ENCODE measurements around the gene NXN. TPM values are rescaled to one million over a fixed set of nuclear protein-coding genes. Genes with fewer than 3 reads are reported as not detected.
A peak's percentile ranks its signal among the peaks of the same experiment; 100 is the strongest.

The NXN gene
- total and polyA plus RNA-seq, 9 donors = 5.5 to 34.8 (median 28.4) TPM

DNA sequence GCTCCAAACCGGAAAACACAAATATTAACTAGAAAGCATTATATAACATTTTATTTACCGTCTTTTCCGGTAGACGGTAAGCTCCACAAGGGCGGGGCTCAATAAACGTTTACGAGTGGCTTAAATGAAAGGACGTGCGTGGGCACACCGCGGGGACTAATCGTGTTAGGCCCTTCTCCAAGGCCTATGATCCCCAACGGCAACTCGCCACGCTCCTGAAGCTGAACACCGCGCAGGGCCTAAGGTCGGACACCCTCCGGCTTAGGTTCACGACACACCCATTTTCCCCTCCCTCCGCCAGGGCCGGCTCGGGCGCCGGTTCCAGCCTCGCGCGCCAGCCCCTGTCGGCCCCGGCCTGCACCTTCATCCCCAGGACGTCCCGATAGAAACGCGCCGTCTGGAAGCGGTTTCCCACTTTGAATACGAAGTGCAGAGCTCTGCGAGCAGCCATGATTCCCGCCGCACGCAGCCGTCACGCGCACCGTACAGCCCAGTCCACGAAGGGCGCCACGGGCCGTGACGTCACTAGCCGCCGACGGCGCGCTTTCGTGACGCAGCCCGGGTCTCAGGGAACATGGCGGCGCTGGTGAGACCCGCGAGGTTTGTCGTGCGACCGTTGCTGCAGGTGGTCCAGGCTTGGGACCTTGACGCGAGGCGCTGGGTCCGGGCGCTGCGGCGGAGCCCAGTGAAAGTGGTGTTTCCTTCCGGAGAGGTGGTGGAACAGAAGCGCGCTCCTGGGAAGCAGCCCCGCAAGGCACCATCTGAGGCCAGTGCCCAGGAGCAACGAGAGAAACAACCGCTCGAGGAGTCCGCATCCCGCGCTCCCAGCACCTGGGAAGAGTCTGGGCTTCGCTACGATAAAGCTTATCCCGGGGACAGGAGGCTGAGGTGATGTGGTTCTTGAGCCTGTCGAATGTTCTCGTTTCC is 197.5 kb downstream of the NXN start, which contains the start of the genes GLOD4 and MRM3:
TSS of gene GLOD4 (minus strand) at position 476 of the 927 bp plus-strand sequence. CDS start at position 451, 25 bp downstream.
TSS of gene MRM3 (plus strand) at position 549 of the 927 bp plus-strand sequence. CDS start at position 575, 26 bp downstream.
- H3K27ac ChIP-seq = peak within 1 kb of the TSS; percentile 46 to 64
- intact Hi-C loops (cut with DNase I) = loop anchor here in 1 of 4 donors (5.0 kb wide), 1 partner anchor 200 kb away; no protein-coding TSS in a partner anchor
- 0 to 1% (median 0%) methylated on average over 34 to 87 of the region's 87 CpGs for WGBS, 3 donors
- no peaks in the 10 kb centered on the region for H3K36me3 ChIP-seq
- H3K4me3 ChIP-seq = peak within 1 kb of the TSS; percentile 78
- peaks cover 2% of the 10 kb centered on the region for H3K4me1 ChIP-seq (ENCODE audit: insufficient read depth)
- H3K9me3 ChIP-seq = no peaks in the 10 kb centered on the region
- no peaks in the 10 kb centered on the region for H3K27me3 ChIP-seq
- TF ChIP-seq EP300 (IDR thresholded peaks at IDR 0.05) (no peak), POLR2A (IDR thresholded peaks at IDR 0.05) (peak; percentile 82)
- TF ChIP-seq, protein P1, sequence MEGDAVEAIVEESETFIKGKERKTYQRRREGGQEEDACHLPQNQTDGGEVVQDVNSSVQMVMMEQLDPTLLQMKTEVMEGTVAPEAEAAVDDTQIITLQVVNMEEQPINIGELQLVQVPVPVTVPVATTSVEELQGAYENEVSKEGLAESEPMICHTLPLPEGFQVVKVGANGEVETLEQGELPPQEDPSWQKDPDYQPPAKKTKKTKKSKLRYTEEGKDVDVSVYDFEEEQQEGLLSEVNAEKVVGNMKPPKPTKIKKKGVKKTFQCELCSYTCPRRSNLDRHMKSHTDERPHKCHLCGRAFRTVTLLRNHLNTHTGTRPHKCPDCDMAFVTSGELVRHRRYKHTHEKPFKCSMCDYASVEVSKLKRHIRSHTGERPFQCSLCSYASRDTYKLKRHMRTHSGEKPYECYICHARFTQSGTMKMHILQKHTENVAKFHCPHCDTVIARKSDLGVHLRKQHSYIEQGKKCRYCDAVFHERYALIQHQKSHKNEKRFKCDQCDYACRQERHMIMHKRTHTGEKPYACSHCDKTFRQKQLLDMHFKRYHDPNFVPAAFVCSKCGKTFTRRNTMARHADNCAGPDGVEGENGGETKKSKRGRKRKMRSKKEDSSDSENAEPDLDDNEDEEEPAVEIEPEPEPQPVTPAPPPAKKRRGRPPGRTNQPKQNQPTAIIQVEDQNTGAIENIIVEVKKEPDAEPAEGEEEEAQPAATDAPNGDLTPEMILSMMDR (IDR thresholded peaks at IDR 0.05) = peak in 2 of 3 donors; percentile 49 to 68
- peak; percentile 88 to 97 (median 94) for DNase-seq

DNA sequence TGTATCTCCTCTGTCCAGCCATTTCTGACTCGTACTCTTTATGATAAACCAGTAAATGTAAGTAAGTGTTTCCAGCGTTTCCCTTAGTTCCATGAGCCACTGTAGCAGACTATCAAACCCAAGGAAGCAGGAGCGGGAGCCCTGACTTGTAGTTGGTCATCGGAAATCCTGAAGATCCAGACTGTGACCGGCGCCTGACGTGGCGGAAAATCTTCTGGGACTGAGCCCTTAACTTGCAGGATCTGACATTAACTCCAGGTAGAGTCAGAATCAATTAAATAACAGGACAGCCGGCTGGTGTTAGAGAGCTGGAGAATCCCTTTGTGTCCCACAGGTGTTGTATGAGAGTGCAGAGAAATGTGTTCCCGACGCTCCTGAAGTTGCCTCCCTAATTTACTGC is 201.5 kb downstream of the NXN start:
- Histone ChIP-seq H3K27me3 (no peaks in the 10 kb centered on the region), H3K27ac (no peak overlapping the region), H3K4me1 (ENCODE audit: insufficient read depth) (peaks cover 2% of the 10 kb centered on the region), H3K4me3 (no peak overlapping the region), H3K9me3 (no peaks in the 10 kb centered on the region), H3K36me3 (no peaks in the 10 kb centered on the region)
- intact Hi-C loops (cut with DNase I) = no loop called here
- no peak for DNase-seq
- TF ChIP-seq, protein P1 (IDR thresholded peaks at IDR 0.05) = no peak
- TF ChIP-seq POLR2A (IDR thresholded peaks at IDR 0.05) = no peak
- no peak for TF ChIP-seq EP300 (IDR thresholded peaks at IDR 0.05)
- 84 to 90% (median 88%) methylated on average over 11 of the region's 11 CpGs for WGBS, 3 donors

DNA sequence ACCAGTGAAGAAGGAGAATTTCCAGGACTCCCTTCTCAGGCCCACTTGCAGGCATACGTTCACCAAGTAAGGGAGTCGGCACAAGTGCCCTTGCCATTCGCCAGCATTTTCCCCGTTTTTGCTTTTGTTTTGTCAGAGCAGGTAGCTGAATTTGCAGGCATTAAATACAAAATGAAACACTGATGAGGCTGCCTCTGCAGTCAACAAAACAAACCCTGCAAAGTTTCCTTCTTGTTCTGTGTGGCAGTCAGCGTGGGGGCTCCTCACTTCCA is 205.3 kb downstream of the NXN start:
- Histone ChIP-seq H3K4me1 (ENCODE audit: insufficient read depth) (no peaks in the 10 kb centered on the region), H3K27ac (no peak overlapping the region), H3K36me3 (no peaks in the 10 kb centered on the region), H3K4me3 (no peak overlapping the region), H3K27me3 (no peaks in the 10 kb centered on the region), H3K9me3 (no peaks in the 10 kb centered on the region)
- WGBS, 3 donors = 87 to 89% (median 88%) methylated on average over 5 of the region's 5 CpGs
- no peak for TF ChIP-seq EP300 (IDR thresholded peaks at IDR 0.05)
- TF ChIP-seq, protein P1 (IDR thresholded peaks at IDR 0.05) = no peak
- TF ChIP-seq POLR2A (IDR thresholded peaks at IDR 0.05) = no peak
- no peak for DNase-seq
- intact Hi-C loops (cut with DNase I) = no loop called here

DNA sequence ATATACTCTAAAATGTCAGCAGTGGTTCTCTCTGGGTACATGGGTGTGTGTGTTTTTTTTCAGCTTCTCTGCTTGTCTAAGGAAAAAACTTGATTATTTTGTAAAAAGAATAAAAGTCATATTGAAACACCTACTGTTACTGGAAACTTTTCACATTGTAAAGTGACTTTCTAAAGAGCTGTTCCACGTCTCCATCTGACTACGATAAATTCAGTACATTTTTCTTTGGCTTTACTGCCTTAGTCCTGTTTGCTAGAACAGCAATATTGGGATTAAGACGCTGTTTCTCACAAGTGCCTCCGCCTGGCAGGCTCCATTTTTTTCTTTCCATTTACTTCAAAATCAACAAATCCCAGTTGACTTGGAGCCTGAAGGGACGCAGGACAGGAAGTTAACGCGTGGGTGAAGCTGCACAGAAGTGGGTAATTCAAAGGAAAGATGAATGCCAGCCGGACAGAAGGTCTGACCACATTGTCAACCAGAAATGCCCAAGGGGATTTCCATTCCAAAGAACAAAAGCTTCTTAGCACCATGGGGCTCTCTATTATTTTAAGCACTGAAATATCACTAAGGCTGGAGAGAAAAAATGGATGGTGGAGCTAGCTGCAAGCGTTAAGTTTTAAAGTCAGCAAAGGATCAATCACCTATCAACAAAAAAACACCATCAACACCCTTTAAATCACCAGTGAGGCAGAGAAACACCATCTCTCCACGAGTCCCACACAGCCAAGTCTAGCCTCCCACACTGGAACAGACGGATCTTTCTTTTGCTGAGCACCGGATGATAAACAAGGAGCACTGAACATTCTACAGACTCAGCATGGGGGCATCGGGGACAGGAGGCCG is 205.9 kb downstream of the NXN start:
- H3K36me3 ChIP-seq = no peaks in the 10 kb centered on the region
- TF ChIP-seq, protein P1 (IDR thresholded peaks at IDR 0.05) = no peak
- TF ChIP-seq EP300 (IDR thresholded peaks at IDR 0.05) (no peak), POLR2A (IDR thresholded peaks at IDR 0.05) (no peak)
- no peaks in the 10 kb centered on the region for H3K27me3 ChIP-seq
- WGBS, 3 donors = 79 to 83% (median 82%) methylated on average over 14 of the region's 14 CpGs
- H3K4me1 ChIP-seq (ENCODE audit: insufficient read depth) = no peaks in the 10 kb centered on the region
- no peaks in the 10 kb centered on the region for H3K9me3 ChIP-seq
- no peak overlapping the region for H3K27ac ChIP-seq
- intact Hi-C loops (cut with DNase I) = no loop called here
- no peak for DNase-seq
- no peak overlapping the region for H3K4me3 ChIP-seq

Measured in ovary (tissue), 9 donors.